AG04449 (cell line): Measurements from ENCODE around the gene VEGFA.

Source experiments
- CTCF ChIA-PET: fragments of 350-600 bp; formaldehyde crosslinking; extraction: SDS; loops from one replicate; lab custom pipeline; 2021; ENCODE audit warnings: antibody characterized with exemption; lab: Yijun Ruan, JAX
- POLR2A ChIA-PET: fragments of 400-600, 350-600 bp; formaldehyde crosslinking; extraction: SDS; loops from one replicate; lab custom pipeline; 2020; ENCODE audit warnings: antibody characterized with exemption, inconsistent platforms; lab: Yijun Ruan, JAX
- DNase-seq: peaks from one replicate; pipeline ENCODE4 v3.0.0-alpha.2; 2010; ENCODE audit warnings: low read depth, low spot score
- H3K4me3 ChIP-seq: 2 replicates; pipeline ENCODE4 v1.5.1; 2011; ENCODE audit warnings: low read depth, mild to moderate bottlenecking, control low read depth, low read length
- TF ChIP-seq, protein P1 (sequence below): IDR thresholded peaks from one replicate; pipeline ENCODE4 v1.5.1; 2011; ENCODE audit warnings: mild to moderate bottlenecking, moderate library complexity, low read length, control low read depth, inconsistent platforms; ENCODE audit not compliant: insufficient read depth; ENCODE audit errors: missing control alignments

VEGFA gene

DNA sequence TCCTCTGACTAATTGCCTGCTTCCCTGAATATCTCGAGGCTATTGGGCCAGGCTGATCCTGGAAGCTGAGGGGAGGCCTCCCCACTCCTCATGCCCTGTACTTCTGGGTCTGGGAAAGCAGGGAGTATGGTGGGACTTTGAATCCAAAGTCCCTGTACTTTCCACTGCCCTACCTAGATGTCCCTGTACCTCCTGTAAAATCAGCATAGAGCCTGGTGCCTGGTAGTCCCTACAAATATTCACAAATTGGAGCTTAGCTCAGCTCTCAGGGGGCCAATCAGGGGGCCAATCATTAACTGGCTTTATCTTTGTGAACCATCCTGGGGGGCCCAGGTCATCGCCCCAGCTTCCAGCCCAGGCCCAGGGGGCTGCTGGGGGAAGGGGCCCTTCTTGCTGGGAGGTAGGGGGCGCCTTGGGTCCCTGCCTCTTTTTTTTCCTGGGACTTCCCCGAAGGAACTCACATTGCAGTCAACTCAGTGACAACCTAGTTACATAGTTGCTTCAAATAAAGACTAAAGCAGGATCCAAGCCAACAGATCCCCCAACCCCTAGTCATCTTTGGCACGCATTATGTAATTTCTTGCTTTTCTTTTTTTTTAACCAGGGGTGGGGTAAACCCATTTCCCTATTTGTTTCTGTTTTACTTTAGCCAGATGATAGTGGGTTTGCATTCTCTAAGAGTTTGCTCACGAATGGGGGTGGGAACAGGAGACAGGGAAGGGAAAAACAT, 6.9 kb upstream of the VEGFA start:
- ChIA-PET POLR2A (interaction anchor here (0.6 kb wide), 1 partner anchor 122 kb away, joined by 3 read pairs; no protein-coding TSS in a partner anchor), CTCF (interaction anchor here (0.6 to 6.1 kb wide), 6 partner anchors 9 to 316 kb away, joined by 3 to 23 read pairs (median 10); no protein-coding TSS in a partner anchor)
- H3K4me3 ChIP-seq: no peak overlapping the region
- TF ChIP-seq, protein P1, sequence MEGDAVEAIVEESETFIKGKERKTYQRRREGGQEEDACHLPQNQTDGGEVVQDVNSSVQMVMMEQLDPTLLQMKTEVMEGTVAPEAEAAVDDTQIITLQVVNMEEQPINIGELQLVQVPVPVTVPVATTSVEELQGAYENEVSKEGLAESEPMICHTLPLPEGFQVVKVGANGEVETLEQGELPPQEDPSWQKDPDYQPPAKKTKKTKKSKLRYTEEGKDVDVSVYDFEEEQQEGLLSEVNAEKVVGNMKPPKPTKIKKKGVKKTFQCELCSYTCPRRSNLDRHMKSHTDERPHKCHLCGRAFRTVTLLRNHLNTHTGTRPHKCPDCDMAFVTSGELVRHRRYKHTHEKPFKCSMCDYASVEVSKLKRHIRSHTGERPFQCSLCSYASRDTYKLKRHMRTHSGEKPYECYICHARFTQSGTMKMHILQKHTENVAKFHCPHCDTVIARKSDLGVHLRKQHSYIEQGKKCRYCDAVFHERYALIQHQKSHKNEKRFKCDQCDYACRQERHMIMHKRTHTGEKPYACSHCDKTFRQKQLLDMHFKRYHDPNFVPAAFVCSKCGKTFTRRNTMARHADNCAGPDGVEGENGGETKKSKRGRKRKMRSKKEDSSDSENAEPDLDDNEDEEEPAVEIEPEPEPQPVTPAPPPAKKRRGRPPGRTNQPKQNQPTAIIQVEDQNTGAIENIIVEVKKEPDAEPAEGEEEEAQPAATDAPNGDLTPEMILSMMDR: no peak
- no peak for DNase-seq

DNA sequence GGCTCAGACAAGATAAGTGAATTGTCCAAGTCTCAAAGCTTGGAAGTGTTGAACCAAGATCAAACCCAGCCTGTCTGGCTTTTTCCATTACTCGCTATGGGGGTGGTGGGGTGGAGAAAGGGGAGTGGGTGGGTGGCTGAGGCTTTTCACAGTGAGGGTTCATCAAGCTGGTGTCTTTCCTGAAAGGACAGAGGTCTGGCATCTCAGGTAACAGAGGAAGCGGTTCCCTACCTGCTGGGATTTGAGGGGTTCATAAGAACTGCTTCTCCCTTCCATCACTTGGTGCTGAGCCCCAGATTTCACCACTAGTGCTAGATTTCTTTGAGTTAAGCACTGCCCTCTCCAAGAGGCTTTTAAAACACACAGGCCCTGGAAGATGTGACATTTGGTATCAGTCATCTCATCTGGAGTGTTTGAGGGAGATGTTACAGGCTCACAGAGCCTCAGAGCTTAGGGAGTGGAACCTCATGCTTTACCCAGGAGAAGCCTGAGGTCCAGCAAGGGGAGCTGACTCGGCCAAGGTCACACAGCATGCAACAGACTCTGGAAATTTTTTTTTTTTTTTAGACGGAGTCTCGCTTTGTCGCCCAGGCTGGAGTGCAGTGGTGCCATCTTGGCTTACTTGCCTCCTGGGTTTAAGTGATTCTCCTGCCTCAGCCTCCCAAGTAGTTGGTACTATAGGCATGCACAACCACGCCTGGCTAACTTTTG, 6.0 kb upstream of the VEGFA start:
- CTCF ChIA-PET: interaction anchor here (0.6 to 6.1 kb wide), 9 partner anchors 9 to 316 kb away, joined by 3 to 23 read pairs (median 5); no protein-coding TSS in a partner anchor
- DNase-seq: no peak
- POLR2A ChIA-PET: no interaction called here
- TF ChIP-seq, protein P1: no peak
- H3K4me3 ChIP-seq: no peak overlapping the region

DNA sequence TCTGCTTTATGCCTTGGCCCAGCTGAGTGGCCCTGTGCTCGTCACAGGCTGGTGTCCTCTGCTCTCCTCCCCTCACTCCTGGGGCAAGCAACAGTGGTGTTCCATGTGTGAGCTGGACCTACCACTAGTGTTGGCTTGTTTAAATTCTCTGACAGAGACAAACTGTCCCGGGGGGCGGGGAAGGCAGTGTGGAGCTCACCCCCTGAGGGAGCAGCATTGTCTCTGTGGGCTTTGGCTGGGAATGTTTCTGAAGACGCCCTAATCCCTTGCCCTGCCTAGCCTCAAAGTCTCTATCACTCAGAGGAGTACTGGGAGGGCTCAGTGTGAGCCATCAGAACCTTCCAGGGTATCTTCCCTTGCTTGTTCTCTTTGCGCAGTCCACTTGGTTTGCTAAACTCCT, 5.2 kb upstream of the VEGFA start:
- TF ChIP-seq, protein P1: no peak
- DNase-seq: no peak
- H3K4me3 ChIP-seq: no peak overlapping the region
- CTCF ChIA-PET: interaction anchor here (1.3 to 6.1 kb wide), 5 partner anchors 25 to 315 kb away, joined by 3 to 23 read pairs (median 5); no protein-coding TSS in a partner anchor
- POLR2A ChIA-PET: no interaction called here

DNA sequence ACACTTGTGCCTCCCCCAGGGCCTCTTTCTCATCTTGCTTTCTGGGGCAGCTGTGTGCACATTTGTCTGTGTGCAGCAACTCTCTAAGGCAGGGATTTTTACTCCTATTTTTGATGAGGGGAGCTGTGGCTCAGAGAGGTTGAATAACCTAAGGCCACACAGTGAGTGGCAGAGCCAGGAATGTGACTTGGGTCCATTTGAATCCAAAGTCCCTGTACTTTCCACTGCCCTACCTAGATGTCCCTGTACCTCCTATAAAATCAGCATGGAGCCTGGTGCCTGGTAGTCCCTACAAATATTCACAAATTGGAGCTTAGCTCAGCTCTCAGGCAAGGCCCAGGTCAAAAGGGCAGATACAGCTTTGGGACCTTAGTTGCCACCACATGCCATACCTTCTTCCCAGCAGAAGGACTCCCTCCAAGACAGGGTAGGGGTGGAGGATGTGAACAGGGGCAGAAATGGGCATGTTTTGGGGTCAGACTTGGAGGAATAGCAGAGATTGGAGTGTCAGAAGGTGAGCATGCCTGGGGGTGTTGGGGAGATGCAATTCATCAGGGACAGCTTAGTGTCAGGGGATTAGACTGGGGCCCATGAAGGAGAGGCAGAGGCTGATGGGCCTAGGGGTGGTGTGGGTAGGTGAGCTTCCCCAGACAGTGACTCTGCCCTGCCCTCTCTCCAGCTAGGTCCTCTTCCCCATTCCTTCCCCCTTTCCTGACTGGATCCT, 4.1 kb upstream of the VEGFA start:
- H3K4me3 ChIP-seq: no peak overlapping the region
- ChIA-PET POLR2A (no interaction called here), CTCF (interaction anchor here (1.0 to 6.1 kb wide), 5 partner anchors 26 to 313 kb away, joined by 3 to 23 read pairs (median 3); no protein-coding TSS in a partner anchor)
- DNase-seq: no peak
- TF ChIP-seq, protein P1: no peak

DNA sequence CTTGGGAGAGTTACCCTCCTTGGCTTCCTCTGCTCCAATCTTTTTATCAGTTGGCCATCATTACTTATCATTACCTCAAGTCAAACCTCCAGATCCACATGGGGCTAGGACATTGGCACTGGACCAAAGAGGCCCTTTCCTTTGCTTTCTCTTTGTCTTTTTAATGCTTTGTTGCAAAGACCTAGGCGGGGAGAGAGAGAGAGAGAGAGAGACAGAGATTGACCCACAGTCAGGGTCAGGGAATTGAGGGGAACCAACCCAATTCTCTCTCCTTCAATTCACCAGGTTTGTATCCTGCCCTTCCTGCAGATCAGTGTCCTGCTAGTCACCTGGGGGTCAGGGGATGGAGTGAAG, 3.5 kb upstream of the VEGFA start:
- CTCF ChIA-PET: interaction anchor here (1.1 to 6.1 kb wide), 3 partner anchors 26 to 308 kb away, joined by 3 to 23 read pairs (median 5); no protein-coding TSS in a partner anchor
- H3K4me3 ChIP-seq: no peak overlapping the region
- TF ChIP-seq, protein P1: no peak
- POLR2A ChIA-PET: no interaction called here
- no peak for DNase-seq
